SHP77 (cell line): ENCODE data around the gene FAM170B.

ENCODE experiments used
- DNase-seq, 2 experiments: peaks; one replicate each; lab custom pipeline; 2025; lab: John Stamatoyannopoulos, UW

The FAM170B gene

DNA sequence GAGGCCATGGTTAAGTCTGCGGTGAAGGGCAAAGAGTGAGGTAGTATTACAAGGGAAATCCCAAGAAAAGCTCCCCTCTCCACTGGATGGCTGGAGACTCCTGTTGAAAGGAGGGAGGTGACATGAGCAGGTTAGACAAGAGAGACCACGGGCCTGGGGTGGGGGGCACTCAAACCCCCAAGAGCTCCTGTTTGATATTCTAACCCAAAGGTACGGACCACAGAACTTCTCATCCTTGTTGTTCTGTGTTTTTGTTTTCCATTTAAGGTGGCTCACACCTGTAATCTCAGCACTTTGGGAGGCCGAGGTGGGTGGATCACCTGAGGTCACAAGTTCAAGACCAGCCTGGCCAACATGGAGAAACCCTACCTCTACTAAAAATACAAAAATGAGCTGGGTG is 30.1 kb downstream of the FAM170B start:
- DNase-seq, result no peak

DNA sequence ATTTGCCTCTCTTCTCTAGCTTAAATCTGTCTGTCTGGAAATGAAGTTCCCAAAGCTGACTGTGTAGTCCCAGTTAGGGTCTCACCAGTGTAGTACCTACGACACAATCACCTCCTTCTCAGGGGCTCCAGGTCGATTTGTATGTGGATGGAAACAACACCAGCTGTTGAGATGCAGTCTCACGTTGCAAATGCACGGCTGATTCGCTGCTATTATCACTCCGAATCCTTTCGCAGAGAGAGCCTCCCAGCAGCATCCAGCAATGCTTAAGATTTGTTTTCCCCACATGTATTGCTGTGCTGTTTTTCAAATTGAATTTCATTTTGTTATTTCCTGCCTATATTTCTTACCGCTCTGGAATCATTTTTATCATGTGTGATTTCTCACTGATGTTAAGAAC is 34.8 kb downstream of the FAM170B start:
- DNase-seq, result no peak

DNA sequence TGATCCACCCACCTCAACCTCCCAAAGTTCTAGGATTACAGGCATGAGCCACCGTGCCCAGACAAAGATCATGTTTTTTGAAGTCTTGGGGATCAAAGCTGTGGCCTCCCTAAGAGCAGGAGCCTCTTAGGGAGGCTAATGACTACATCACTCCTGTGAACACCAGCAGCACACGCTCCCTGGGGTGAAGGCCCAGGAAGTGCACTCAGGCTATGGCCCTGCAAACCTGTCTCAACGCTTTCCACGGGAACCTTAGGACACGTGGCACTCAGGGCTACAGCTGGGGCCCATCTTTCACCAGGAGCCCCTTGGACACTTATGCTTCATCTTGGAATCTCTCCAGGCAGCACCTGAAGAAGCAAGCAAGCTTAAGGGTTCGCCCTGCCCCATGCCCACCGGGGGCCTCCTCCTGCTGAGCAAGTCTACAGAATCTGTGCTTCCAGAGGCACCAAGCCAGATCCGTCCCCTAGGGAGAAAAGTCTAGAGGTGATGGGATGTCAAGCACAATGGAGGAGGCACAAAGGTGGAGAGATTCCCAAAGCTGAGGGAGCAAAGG is 36.9 kb downstream of the FAM170B start:
- DNase-seq, result no peak

DNA sequence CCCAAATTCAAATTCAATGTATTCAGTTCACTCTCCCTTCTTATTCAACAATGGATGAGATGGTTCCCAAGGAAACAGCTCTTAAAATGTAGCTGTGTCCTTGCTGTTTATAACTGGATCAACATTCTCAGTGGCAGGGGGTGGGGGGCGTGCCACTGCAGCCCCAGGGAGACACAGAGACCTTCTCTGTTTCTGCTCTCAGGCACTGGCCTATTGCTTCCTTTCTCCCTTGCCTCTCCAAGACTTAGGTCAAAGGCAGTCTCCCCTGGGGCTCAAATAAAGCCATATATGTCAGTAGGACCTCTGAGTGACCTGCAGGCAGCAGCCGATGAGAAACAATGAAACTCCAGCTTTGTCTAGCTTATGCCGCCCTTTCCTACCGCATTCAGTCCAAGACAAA is 39.2 kb downstream of the FAM170B start:
- no peak for DNase-seq

DNA sequence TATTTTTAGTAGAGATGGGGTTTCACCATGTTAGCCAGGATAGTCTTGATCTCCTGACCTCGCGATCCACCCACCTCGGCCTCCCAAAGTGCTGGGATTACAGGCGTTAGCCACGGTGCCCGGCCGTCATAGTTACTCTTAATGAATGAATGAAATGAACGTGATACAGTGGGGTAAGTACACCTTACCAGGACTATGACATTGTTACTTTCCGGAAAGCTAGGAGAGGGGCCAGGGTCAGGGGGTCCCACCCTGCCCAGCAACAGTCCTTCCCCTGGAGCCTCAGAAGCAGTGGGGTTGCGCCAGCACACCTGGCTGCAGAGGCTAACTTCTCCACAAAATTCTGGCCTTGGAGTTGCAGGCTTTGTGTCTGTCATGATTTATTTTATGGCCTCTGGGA is 39.9 kb downstream of the FAM170B start:
- no peak for DNase-seq

DNA sequence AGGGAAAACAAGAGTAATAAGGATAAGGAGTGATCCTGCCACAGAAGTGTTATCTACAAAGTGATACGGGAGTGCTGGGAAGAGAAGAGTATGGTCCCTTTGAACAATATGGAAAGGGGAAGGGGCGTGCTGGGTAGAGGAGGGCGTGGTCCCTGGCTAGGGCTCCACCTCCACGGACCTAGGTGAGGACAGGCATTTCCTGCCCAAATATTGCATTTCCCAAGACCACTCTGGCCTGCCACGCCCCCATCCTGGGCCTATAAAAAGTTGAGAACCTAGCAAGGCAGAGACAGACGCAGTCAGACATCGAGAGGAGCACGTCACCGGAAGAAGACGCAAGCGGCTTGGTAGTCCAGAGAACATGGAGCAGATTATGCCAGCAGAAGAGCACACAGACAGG is 41.3 kb downstream of the FAM170B start:
- no peak for DNase-seq

DNA sequence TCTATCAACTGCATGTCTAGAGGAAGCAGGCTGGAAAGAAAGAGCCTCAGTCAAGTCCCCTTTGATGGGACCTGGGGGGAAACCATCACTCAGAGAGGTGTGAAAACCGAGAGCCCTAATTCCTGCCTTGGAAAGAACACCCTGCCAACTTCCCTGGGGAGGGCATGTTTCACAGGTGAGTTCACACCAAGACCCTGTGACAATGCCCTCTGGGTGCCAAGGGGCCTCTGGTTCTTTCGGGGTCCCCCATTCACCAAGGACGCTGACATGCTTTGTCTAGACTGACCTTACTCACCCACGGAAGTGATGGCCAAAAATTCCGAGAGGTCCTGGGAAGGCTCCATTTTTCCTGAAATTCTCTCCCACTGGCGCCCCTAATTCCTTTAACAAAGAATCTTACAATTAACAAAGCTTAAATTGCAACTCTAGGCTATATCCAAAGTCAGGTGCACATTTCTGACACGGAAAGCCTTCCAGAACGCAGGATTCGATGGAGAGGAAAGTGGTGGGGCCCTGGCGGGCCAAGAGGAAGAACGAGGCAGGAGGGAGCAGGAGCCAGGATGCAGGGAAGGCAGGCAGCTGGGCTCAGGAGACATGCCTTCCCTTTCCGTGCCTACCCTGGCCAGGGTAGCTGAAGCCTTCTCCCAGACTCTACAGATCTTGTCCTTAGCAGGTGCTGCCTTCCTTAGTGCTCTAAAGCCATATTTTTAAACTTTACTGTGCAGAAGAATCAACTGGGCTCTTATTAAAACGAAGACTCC is 42.2 kb downstream of the FAM170B start:
- DNase-seq, result no peak

DNA sequence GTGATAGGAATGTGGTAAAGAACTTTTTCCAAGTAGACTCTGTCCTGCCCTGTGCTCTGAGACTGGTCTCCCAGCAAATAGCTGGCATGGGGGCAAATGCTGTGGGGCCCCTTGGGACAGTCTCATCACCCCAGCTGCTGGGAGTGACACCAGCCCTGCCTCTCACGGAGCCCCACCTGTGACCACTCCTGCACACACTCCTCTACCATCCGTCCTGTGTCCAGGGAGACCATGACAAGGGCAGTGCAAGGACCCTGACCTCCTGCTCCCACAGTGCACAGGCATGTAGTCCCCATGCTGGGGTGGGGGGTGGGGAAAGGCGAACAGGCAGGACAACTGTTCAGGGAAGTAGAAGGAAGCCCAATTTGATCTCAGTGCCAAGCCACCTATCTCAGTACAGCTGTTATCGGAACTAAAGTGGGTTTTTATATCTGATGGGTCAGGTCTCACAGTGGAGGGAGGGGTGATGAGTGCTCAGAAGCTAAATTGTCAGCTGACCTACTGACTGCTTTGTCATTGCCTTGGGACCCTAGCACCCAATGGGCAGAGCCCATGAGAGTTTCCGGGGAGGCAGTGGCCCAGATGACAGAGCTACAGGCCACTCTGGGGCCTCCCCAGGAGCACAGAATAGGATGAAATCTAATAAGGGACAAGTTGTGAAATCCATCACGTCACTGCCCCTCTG is 43.0 kb downstream of the FAM170B start:
- DNase-seq, result no peak

DNA sequence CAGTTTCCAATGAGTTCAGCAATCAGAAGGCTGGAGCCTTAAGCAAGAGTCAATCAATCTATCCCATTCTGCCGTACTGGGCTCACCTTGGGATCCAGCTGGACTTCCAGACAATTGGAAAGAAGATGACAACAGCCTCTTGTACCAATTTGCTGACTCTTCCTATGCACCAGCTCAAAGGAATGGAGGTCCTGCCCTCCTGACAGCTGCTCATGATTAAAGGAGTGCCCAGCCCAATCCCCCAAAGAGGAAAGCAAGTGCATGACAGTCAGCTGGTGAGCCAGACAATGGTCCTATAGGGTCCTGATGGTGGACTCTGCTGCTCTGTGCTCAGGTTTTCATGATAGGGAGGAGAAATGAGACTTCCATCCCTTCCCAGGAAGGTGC is 43.6 kb downstream of the FAM170B start:
- no peak for DNase-seq

DNA sequence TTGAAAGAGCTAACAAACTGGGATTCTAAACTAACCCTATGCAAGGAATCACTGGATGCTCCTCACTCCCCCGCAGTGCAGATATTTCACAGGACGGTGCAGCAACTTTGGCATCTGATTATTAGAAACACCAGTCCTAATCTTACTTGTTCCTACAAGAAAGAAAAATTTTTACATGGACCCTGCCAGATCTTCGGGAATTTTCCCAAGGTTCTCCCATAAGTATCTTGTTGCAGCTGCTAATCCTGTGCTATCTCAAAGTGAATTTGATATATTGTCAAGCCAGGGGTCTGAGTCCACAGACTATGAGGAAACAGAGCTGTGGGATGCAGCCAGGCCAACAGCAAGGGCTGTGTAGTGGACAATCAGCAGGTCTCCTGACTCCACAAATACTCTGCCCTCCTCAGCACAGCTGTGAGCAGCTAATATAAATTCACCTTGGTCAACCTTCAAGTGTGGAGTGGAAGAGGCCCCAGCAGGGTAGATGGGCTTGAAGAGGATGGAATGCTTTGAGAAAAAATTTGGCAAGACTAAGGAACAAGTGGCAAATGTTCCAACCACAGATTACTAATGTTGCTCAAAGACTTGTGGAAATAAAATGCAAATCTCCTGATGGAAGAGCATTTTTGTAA is 44.1 kb downstream of the FAM170B start:
- DNase-seq, result no peak

DNA sequence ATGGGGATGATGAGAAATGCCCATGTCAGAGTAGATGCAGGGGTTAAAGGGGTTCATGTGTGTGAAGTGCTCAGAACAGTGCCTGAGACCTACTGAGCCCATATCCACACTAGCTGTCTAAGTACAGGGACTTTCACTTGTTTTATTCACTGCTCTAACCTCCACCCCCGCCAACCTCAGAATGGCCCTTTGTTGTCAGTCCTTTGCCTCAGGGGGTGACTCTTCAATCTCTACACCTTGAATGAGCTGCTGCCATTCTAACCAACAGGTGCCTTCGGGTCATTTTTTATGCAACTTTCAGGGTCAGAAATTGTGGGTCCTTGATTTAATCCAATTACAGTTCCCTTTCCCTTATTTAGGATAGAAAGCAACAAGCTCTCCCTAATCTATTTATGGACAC is 44.7 kb downstream of the FAM170B start:
- no peak for DNase-seq

DNA sequence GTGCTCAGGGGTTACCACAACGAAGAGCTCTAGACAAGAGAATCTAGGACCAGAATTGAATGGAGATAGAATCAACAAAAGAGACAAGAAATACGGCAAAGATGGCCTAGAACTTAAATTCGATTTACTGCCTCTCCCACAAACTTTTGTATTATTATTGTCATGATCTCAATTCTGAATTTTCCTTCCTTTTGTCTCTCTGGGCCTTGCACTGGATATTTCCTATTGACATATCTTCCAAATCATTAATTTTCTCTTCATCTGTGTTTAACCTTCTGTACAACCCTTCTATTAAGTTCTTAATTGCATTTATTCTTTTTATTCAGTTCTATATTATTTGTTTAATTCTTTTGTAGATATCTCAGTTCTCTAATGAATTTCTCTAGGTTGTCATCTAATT is 46.9 kb downstream of the FAM170B start:
- no peak for DNase-seq

DNA sequence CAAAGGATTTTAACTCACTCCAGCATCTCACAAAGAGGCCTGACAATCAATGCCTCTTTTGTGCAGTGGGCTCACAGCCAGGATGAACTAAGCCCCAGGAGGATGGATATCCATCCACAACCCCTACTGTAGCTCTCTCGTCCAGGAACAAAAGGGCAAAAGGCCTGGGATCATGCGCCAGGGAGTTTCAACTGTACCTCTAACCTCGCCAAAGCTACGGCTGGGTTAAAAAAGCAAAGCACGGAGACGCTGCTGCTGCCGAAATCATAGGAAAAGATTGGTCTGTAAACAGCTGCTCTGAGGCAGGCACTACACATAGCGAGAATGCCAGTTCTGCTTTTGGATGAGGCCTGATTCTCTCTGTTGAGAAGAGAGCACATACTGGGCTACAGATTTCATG is 50.6 kb downstream of the FAM170B start:
- DNase-seq, result no peak

DNA sequence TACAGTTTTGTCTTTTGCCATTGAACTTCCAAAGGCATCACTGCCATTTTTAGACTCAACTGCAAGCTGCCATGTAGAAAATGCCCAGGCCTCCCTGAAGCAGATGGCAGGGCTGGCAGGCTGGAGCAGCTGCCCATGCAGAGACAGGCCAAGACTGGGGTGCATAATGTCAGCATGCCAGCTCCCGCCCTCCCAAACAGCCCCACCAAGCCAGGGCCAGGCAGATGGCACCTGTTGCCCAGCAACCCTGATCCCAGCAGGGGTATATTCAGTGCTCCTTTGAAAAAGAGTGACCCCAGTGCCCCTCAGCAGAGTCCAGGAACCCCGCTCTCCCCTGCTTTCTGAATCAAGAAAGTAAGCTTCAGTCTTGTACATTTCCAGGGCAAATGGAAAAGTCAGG is 51.1 kb downstream of the FAM170B start:
- no peak for DNase-seq

DNA sequence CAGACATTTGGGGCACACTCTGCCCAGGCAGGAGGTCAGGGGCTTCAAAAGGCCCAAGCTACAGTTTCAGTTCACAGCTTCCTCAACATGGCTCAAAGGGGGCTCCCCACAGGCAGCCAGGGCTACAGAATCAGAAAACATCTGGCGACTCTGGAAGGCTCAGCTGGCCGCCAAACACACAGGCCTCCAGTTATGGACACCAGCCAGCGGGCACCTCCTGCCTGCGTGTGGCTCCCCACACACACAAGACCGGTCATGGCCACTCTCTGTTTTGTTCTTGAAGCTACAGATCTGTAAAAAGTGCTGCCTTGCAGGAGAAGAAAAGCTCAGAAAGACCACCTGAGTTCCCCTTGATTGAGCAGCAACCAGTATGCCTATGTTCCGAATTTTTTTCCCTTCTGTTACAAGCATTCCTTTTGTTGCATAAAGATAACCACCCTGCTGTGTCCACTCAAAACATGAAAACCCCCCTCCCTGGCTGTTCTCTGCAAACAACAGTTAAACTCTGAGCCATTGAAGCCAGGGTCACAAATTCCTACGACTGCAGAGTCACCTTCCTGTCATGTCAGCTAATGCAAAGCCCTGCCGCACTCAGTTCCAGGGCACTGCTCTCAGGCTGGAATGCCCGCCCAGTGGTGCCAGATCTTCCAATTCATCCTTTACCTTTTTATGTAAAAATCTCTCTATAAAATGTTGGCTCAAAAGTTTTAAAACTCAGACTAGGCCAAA is 52.1 kb downstream of the FAM170B start:
- DNase-seq, result no peak
